KMS-11 (cell line): ENCODE data around the gene EBF4.

Experiments
- H2AFZ ChIP-seq: fragments of 200-600 bp; sonication (generic); 2 replicates; pipeline ENCODE4 v1.6.1; 2016; ENCODE audit warnings: antibody characterized with exemption, mixed run types, low read depth
- H3K27ac ChIP-seq: fragments of 200-600 bp; sonication (generic); 2 replicates; pipeline ENCODE4 v1.6.1; 2016; ENCODE audit warnings: mild to moderate bottlenecking, mixed run types
- H3K27me3 ChIP-seq: fragments of 200-600 bp; sonication (generic); 2 replicates; pipeline ENCODE4 v1.6.1; 2017; ENCODE audit warnings: mild to moderate bottlenecking, low read depth, mixed run types, moderate library complexity; ENCODE audit not compliant: insufficient read depth
- H3K36me3 ChIP-seq: fragments of 200-600 bp; sonication (generic); 2 replicates; pipeline ENCODE4 v1.6.1; 2017; ENCODE audit warnings: mild to moderate bottlenecking, mixed run types; ENCODE audit not compliant: insufficient read depth
- H3K4me1 ChIP-seq: fragments of 200-600 bp; sonication (generic); 2 replicates; pipeline ENCODE4 v1.6.1; 2016; ENCODE audit warnings: mild to moderate bottlenecking, low read depth, mixed run types; ENCODE audit not compliant: poor library complexity, severe bottlenecking
- H3K4me2 ChIP-seq: fragments of 200-600 bp; sonication (generic); 2 replicates; pipeline ENCODE4 v1.7.0; 2016; ENCODE audit warnings: mild to moderate bottlenecking, mixed run types
- H3K4me3 ChIP-seq: fragments of 200-600 bp; sonication (generic); IDR thresholded peaks from 2 replicates; pipeline ENCODE4 v1.6.1; 2017; ENCODE audit warnings: low read depth, low read length, mixed read lengths; ENCODE audit not compliant: insufficient read depth
- H3K79me2 ChIP-seq: fragments of 200-600 bp; sonication (generic); 2 replicates; pipeline ENCODE4 v1.6.1; 2016; ENCODE audit warnings: low read depth, mixed run types; ENCODE audit not compliant: insufficient read depth
- H3K9ac ChIP-seq: fragments of 200-600 bp; sonication (generic); 2 replicates; pipeline ENCODE4 v1.6.1; 2016; ENCODE audit warnings: mild to moderate bottlenecking, mixed run types
- H4K20me1 ChIP-seq: fragments of 200-600 bp; sonication (generic); 2 replicates; pipeline ENCODE4 v1.6.1; 2016; ENCODE audit warnings: mild to moderate bottlenecking, mixed run types; ENCODE audit not compliant: insufficient read depth
- CTCF ChIP-seq: fragments of 200-600 bp; sonication (generic); conservative IDR thresholded peaks from 2 replicates; pipeline ENCODE4 v1.6.1; 2017; ENCODE audit warnings: low read depth, mild to moderate bottlenecking, antibody characterized with exemption, low read length, moderate library complexity, mixed read lengths

EBF4 gene

GRCh38 chr20:2692036-2692885, at the start of gene EBF4:
Gene EBF4, plus strand, starts transcription at chr20:2692780. Its CDS starts 866 bp downstream, at chr20:2693646.
- no peak within 1 kb of the TSS for H2AFZ ChIP-seq
- no peaks in the 10 kb centered on the region for H3K4me1 ChIP-seq
- no peaks in the 10 kb centered on the region for H3K36me3 ChIP-seq
- no peak within 1 kb of the TSS for H3K27ac ChIP-seq
- no peaks in the 10 kb centered on the region for H4K20me1 ChIP-seq
- H3K27me3 ChIP-seq = no peaks in the 10 kb centered on the region
- no peaks in the 10 kb centered on the region for H3K79me2 ChIP-seq
- H3K9ac ChIP-seq = no peak within 1 kb of the TSS
- no peak within 1 kb of the TSS for H3K4me2 ChIP-seq
- no peak for TF ChIP-seq CTCF
- H3K4me3 ChIP-seq = no peak within 1 kb of the TSS

- no peak overlapping the region for H3K9ac ChIP-seq
- no peaks in the 10 kb centered on the region for H3K4me1 ChIP-seq
- TF ChIP-seq CTCF = no peak
Observed at GRCh38 chr20:2643708-2644107, 48.9 kb upstream of the EBF4 start.

GRCh38 chr20:2651772-2652723, 40.5 kb upstream of the EBF4 start, which contains the start of gene NOP56:
Gene NOP56, plus strand, starts transcription at chr20:2652632. Its CDS starts 29 bp downstream, at chr20:2652661.
- H3K4me3 ChIP-seq = no peak within 1 kb of the TSS
- no peaks in the 10 kb centered on the region for H3K27me3 ChIP-seq
- H4K20me1 ChIP-seq = peaks cover 17% of the 10 kb centered on the region; the same call in 1 of the 2 replicates
- peaks cover 4% of the 10 kb centered on the region; the same call in 1 of the 2 replicates for H3K36me3 ChIP-seq
- TF ChIP-seq CTCF = no peak
- peak within 1 kb of the TSS; percentile 64 for H2AFZ ChIP-seq
- peaks cover 56% of the 10 kb centered on the region for H3K79me2 ChIP-seq
- H3K4me2 ChIP-seq = peak within 1 kb of the TSS; percentile 91
- peaks cover 5% of the 10 kb centered on the region for H3K4me1 ChIP-seq
- H3K27ac ChIP-seq = peak within 1 kb of the TSS; percentile 85
- peak within 1 kb of the TSS; percentile 89 for H3K9ac ChIP-seq

More at GRCh38 chr20:2643708-2644107, 48.9 kb upstream of the EBF4 start:
- no peaks in the 10 kb centered on the region for H3K79me2 ChIP-seq
- no peaks in the 10 kb centered on the region for H4K20me1 ChIP-seq
- no peak overlapping the region for H2AFZ ChIP-seq
- no peaks in the 10 kb centered on the region for H3K36me3 ChIP-seq
- H3K4me3 ChIP-seq = no peak overlapping the region
- H3K4me2 ChIP-seq = no peak overlapping the region
- H3K27me3 ChIP-seq = no peaks in the 10 kb centered on the region
- H3K27ac ChIP-seq = no peak overlapping the region
